Measurements from ENCODE around the gene TSPAN7. TPM values are rescaled to one million over a fixed set of nuclear protein-coding genes. Genes with fewer than 3 reads are reported as not detected.

Gene TSPAN7
- total RNA-seq, 1 experiment from 2014 or later, result not detected

DNA sequence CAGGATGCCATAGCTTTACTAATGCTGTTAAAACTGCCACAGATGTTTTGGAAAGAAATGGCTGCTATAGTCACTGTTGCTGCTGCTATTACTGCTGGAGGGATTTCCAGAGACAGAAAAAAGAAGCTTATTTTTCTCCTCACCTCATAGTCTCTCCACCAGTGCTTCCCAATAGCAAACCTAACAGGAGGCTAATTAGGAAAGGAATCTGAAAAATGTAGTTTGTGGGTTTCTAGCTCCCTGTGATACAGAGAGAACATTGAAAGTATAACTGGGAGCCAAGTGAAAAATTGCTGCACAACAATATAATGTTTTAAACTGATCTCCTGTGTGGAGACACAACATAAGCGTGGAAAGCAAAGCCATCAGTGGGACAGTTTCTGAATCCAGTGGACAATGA lies 8.6 kb upstream of the TSPAN7 start:
- no peak for TF ChIP-seq EZH2 (IDR thresholded peaks at IDR 0.05; ENCODE audit: low read length, unreplicated experiment)
- no peak for TF ChIP-seq CTCF (conservative IDR thresholded peaks at IDR 0.05; ENCODE audit: low read depth, low read length)
- no peak overlapping the region for H3K9ac ChIP-seq (ENCODE audit: low read length)
- no peaks in the 10 kb centered on the region for H3K4me1 ChIP-seq (ENCODE audit: insufficient read depth, low read length)
- H3K9me2 ChIP-seq (replicated peaks; ENCODE audit: low read length), result no peaks in the 10 kb centered on the region
- DNase-seq, result no peak
- H3K79me2 ChIP-seq (ENCODE audit: low read length), result no peaks in the 10 kb centered on the region
- H3K36me3 ChIP-seq (ENCODE audit: low read depth, low read length), result no peaks in the 10 kb centered on the region
- no peaks in the 10 kb centered on the region for H3F3A ChIP-seq (ENCODE audit: low read length, unreplicated experiment)
- H3K27ac ChIP-seq (ENCODE audit: low read length), result no peak overlapping the region
- ATAC-seq, result no peak
- CTCF ChIA-PET, result no interaction called here
- no peaks in the 10 kb centered on the region for H4K20me1 ChIP-seq (ENCODE audit: low read length)
- no TSS peak for BruUV-seq (replicated peaks)
- 0 out of 2 replicates have a peak, but pooled peaks cover 5% of the 10 kb centered on the region for H3K27me3 ChIP-seq (ENCODE audit: low read length)
- no peak overlapping the region for H3K4me2 ChIP-seq (ENCODE audit: low read length)
- H3K4me3 ChIP-seq (ENCODE audit: low read length), result no peak overlapping the region
- no peak overlapping the region for H2AFZ ChIP-seq (ENCODE audit: low read length)
- intact Hi-C loops (cut with micrococcal nuclease), result no loop called here
- POLR2A ChIA-PET (ENCODE audit: unreplicated experiment), result no interaction called here
- no peaks in the 10 kb centered on the region for H3K9me3 ChIP-seq (ENCODE audit: low read length)

- no peaks in the 10 kb centered on the region; the same call in 1 of the 2 replicates for H3K4me1 ChIP-seq (ENCODE audit: insufficient read depth, low read length)
- ATAC-seq (no peak), DNase-seq (no peak)
- BruUV-seq (replicated peaks), result no TSS peak
- H2AFZ ChIP-seq (ENCODE audit: low read length), result no peak overlapping the region
- H3K9me2 ChIP-seq (replicated peaks; ENCODE audit: low read length), result no peaks in the 10 kb centered on the region
- H4K20me1 ChIP-seq (ENCODE audit: low read length), result no peaks in the 10 kb centered on the region
- ChIA-PET POLR2A (ENCODE audit: unreplicated experiment) (no interaction called here), CTCF (no interaction called here)
- H3K4me3 ChIP-seq (ENCODE audit: low read length), result no peak overlapping the region
- no peak overlapping the region for H3K4me2 ChIP-seq (ENCODE audit: low read length)
- H3K79me2 ChIP-seq (ENCODE audit: low read length), result no peaks in the 10 kb centered on the region
- H3K9ac ChIP-seq (ENCODE audit: low read length), result no peak overlapping the region
- intact Hi-C loops (cut with micrococcal nuclease), result no loop called here
- H3K27me3 ChIP-seq (ENCODE audit: low read length), result peaks cover 26% of the 10 kb centered on the region
- no peaks in the 10 kb centered on the region for H3K9me3 ChIP-seq (ENCODE audit: low read length)
- no peak for TF ChIP-seq EZH2 (IDR thresholded peaks at IDR 0.05; ENCODE audit: low read length, unreplicated experiment)
- no peak for TF ChIP-seq CTCF (conservative IDR thresholded peaks at IDR 0.05; ENCODE audit: low read depth, low read length)
- no peak for TF ChIP-seq EZH2phosphoT487 (IDR thresholded peaks at IDR 0.05; ENCODE audit: borderline replicate concordance, low read length)
- H3K36me3 ChIP-seq (ENCODE audit: low read depth, low read length), result no peaks in the 10 kb centered on the region
- no peak overlapping the region for H3K27ac ChIP-seq (ENCODE audit: low read length)
- no peaks in the 10 kb centered on the region for H3F3A ChIP-seq (ENCODE audit: low read length, unreplicated experiment)
Observed at GRCh38 chrX:38558686-38559085, 2.7 kb upstream of the TSPAN7 start.

DNA sequence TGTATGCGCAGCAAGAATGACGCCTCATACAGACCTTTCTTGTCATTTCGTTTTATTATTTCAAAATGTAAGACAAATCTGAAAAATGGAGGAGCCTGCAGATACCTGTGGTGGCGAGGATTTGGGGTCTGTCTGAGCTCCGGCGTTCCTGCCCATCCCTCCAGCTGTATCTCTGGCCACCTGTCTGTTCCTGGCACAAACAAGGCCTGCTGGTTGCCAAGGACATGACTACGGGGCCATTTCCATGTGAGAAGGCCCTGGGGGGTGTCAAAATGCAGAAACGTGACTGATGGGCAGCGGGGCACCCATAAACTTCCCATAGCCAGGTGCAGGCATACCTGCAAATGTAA lies 591 bp upstream of the TSPAN7 start:
- no peaks in the 10 kb centered on the region for H3K36me3 ChIP-seq (ENCODE audit: low read depth, low read length)
- ChIA-PET CTCF (no interaction called here), POLR2A (ENCODE audit: unreplicated experiment) (no interaction called here)
- intact Hi-C loops (cut with micrococcal nuclease), result no loop called here
- no peak overlapping the region for H3K27ac ChIP-seq (ENCODE audit: low read length)
- H4K20me1 ChIP-seq (ENCODE audit: low read length), result no peaks in the 10 kb centered on the region
- DNase-seq (no peak), ATAC-seq (no peak)
- H3K27me3 ChIP-seq (ENCODE audit: low read length), result peaks cover 29% of the 10 kb centered on the region
- peak overlapping the region; percentile 62 for H3K4me3 ChIP-seq (ENCODE audit: low read length)
- TF ChIP-seq CTCF (conservative IDR thresholded peaks at IDR 0.05; ENCODE audit: low read depth, low read length), result no peak
- TF ChIP-seq EZH2 (IDR thresholded peaks at IDR 0.05; ENCODE audit: low read length, unreplicated experiment), result no peak
- no peak for TF ChIP-seq EZH2phosphoT487 (IDR thresholded peaks at IDR 0.05; ENCODE audit: borderline replicate concordance, low read length)
- H3K9me2 ChIP-seq (replicated peaks; ENCODE audit: low read length), result no peaks in the 10 kb centered on the region
- H3K4me1 ChIP-seq (ENCODE audit: insufficient read depth, low read length), result no peaks in the 10 kb centered on the region; the same call in 1 of the 2 replicates
- BruUV-seq (replicated peaks), result no TSS peak
- H2AFZ ChIP-seq (ENCODE audit: low read length), result peak overlapping the region; percentile 96
- peak overlapping the region; percentile 89 for H3K4me2 ChIP-seq (ENCODE audit: low read length)
- no peaks in the 10 kb centered on the region for H3F3A ChIP-seq (ENCODE audit: low read length, unreplicated experiment)
- no peak overlapping the region for H3K9ac ChIP-seq (ENCODE audit: low read length)
- H3K79me2 ChIP-seq (ENCODE audit: low read length), result no peaks in the 10 kb centered on the region
- no peaks in the 10 kb centered on the region for H3K9me3 ChIP-seq (ENCODE audit: low read length)
